Measurements from ENCODE around the gene ACVR2A.

The ACVR2A gene

GRCh38 chr2:147855316-147855715, 10.5 kb downstream of the ACVR2A start:
- no peak for DNase-seq (ENCODE audit: low read depth)

GRCh38 chr2:147855977-147856376, 11.1 kb downstream of the ACVR2A start:
- DNase-seq (ENCODE audit: low read depth): no peak

GRCh38 chr2:147860009-147860408, 15.2 kb downstream of the ACVR2A start:
- DNase-seq (ENCODE audit: low read depth): no peak

GRCh38 chr2:147862859-147863516, 18.2 kb downstream of the ACVR2A start:
- DNase-seq (ENCODE audit: low read depth): no peak

GRCh38 chr2:147863835-147864234, 19.0 kb downstream of the ACVR2A start:
- no peak for DNase-seq (ENCODE audit: low read depth)

- no peak for DNase-seq (ENCODE audit: low read depth)
These were observed 20.7 kb downstream of the ACVR2A start for GRCh38 chr2:147865560-147865959.

- DNase-seq (ENCODE audit: low read depth): no peak
These were observed 22.2 kb downstream of the ACVR2A start for GRCh38 chr2:147867050-147867449.

- no peak for DNase-seq (ENCODE audit: low read depth)
These were observed 25.1 kb downstream of the ACVR2A start for GRCh38 chr2:147869934-147870333.

GRCh38 chr2:147872967-147873366, 28.1 kb downstream of the ACVR2A start:
- DNase-seq (ENCODE audit: low read depth): no peak

- DNase-seq (ENCODE audit: low read depth): no peak
These were observed 29.1 kb downstream of the ACVR2A start for GRCh38 chr2:147873859-147874483.

- no peak for DNase-seq (ENCODE audit: low read depth)
These were observed 35.0 kb downstream of the ACVR2A start for GRCh38 chr2:147879846-147880245.

- DNase-seq (ENCODE audit: low read depth): no peak
These were observed 37.8 kb downstream of the ACVR2A start for GRCh38 chr2:147882631-147883030.

- DNase-seq (ENCODE audit: low read depth): no peak
These were observed 40.0 kb downstream of the ACVR2A start for GRCh38 chr2:147884830-147885229.

- no peak for DNase-seq (ENCODE audit: low read depth)
These were observed 41.3 kb downstream of the ACVR2A start for GRCh38 chr2:147886136-147886535.

GRCh38 chr2:147888680-147889079, 43.9 kb downstream of the ACVR2A start:
- DNase-seq (ENCODE audit: low read depth): no peak

GRCh38 chr2:147904051-147904450, 59.2 kb downstream of the ACVR2A start:
- no peak for DNase-seq (ENCODE audit: low read depth)

GRCh38 chr2:147909178-147909577, 64.3 kb downstream of the ACVR2A start:
- no peak for DNase-seq (ENCODE audit: low read depth)

GRCh38 chr2:147910990-147911473, 66.2 kb downstream of the ACVR2A start:
- peak; percentile 21 for DNase-seq (ENCODE audit: low read depth)

- DNase-seq (ENCODE audit: low read depth): no peak
These were observed 69.1 kb downstream of the ACVR2A start for GRCh38 chr2:147913701-147914480.

- no peak for DNase-seq (ENCODE audit: low read depth)
These were observed 71.2 kb downstream of the ACVR2A start for GRCh38 chr2:147916067-147916466.

GRCh38 chr2:147916723-147917122, 71.9 kb downstream of the ACVR2A start:
- DNase-seq (ENCODE audit: low read depth): no peak

GRCh38 chr2:147917161-147917560, 72.3 kb downstream of the ACVR2A start:
- no peak for DNase-seq (ENCODE audit: low read depth)

- no peak for DNase-seq (ENCODE audit: low read depth)
These were observed 79.0 kb downstream of the ACVR2A start for GRCh38 chr2:147923846-147924245.
